IPS DF 4.7 (cell line): Measurements from ENCODE around the gene ANKRD18B.
"Not testable (repeated sequence)": the region's sequence is repeated elsewhere in the genome, so short reads cannot be mapped to it uniquely, and the experiment has no call there.

Source experiments
- DNase-seq: peaks from one replicate; pipeline ENCODE4 v3.0.0-alpha.2; 2013; ENCODE audit warnings: low spot score; ENCODE audit errors: extremely low read depth

Gene ANKRD18B

DNA sequence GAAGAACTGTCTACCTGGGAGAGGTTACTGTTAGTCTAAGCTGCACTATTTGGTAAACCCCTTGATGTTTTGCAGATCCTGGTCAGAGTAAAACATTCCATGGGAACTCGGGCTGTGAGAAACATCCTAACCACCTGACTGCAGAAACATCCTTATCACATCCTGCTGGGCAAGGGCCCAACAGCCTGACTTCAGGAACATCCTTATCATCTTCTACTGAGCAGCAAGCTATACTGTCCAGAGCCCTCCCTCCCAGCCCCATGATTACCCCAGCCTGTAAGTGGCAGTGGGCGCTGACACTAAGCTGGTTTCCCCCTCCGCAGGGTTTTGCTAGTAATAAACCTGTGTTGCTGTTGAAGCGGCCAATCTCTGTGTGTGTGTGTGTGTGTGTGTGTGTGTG lies 80.9 kb downstream of the ANKRD18B start:
- not testable (repeated sequence) for DNase-seq

DNA sequence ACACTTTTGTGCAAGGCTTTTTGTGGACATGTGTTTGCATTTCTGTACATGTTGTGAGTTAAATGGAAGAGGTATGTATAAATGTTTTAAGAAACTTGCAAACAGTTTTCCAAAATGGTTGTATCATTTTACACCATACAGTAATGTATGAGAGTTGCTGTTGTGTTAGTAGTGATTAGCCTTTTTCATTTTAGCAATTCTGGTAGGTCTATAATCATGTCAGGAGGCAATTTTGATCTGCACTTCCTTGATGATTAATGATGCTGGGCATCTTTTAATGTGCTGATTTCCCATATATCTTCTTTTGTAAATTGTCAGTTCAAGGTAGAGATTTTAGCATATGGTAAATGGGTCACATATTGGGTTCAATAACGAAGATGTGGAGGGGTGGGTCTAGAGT lies 87.3 kb downstream of the ANKRD18B start:
- DNase-seq: no peak

DNA sequence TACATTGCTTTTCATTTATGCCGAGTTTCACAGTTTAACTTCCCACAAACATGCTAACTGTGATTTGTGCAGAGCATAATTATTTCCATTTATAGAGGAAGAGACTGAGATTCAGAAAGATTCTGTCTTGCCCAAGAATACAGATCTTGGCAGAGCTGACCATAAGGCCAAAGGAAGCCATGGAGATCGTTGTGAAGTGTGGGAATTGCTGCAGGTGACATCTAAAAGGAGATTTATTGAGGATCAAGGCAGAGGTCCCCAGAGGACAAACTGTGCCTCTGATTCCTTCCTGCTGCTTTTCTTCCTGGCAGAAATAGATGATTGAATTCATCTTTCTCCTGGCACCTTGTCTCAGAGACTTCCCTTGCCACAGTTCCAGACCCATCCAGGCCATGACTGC lies 88.4 kb downstream of the ANKRD18B start:
- not testable (repeated sequence) for DNase-seq

DNA sequence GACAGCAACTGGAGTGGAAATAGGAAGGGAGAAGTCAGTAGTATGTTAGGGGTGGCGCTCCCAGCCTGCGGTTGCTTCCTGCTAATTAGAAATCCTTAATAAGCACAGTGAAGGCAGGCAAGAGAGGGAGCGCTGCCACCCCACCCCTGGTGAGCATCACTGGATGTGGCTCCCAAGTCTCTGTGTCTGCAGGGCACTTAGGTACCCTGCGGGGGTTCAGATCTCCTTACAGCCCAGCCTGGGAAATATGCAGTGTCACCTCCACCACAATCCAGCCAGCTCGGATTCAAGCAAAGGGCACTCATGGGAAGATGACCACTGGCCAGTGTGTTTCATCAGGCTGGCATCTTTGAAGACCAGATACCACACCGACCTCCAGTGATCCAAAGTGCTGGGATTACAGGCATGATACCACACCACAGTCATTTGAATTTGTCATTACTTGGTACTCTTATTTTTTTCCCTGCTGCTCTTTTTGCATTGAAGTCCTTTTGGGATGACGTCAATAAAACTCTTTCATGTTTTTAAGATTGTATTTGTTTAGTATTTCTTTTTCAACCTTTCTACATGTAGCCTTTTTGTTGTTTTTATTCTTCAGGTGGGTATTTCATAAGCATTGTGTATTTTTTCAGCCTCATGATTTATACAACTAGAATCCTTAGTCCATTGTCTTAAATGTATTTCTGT lies 90.1 kb downstream of the ANKRD18B start:
- no peak for DNase-seq

DNA sequence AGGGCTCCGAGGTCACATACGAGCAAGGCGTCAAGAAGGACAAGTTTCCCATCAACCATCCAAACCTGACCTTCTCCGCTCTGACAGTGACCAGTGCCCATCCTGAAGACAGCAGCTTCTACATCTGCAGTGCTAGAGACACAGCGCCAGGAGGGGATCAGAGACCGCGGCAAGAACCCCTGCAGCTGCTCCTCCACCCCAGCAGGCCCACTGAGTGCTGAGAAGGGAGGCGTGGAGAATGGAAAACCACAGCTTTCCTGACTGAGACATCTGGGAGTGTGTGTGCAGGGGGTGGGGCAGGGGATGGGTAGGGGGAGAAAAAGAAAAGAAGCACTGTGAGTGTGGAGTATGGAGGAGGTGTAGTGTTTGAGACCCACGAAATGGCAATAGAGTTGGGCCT lies 94.3 kb downstream of the ANKRD18B start:
- DNase-seq: not testable (repeated sequence)

DNA sequence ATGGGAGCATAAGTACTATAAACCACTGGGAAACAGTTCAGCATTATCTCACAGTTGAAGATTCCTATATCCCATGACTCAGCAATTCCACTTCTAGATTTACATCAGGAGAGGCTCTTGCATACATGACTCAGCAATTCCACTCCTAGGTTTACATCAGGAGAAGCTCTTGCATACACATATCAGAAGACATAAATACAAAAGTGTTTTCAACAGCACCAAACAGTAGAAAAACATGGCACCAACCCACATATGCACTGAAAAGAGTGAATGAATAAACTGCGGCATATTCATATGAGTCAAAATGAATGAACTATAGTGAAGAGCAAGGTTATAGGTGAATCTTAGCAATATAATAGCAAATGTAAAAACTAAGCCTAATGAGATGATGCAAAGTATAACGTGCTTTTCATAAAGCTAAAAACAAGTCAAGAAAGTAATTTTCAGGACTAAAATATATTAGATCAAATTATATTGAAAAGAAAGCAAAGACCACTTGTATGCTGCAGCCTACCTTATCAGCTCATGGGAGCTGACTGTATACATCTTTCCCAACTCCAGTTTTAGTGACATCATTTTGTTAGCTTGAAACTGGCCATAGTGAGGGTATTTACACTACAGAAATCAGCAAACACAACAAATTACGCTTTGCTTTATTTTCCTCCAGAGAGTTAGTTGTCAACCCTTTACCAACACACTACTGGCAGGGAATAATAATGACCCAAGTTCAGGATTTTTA lies 95.8 kb downstream of the ANKRD18B start:
- no peak for DNase-seq

DNA sequence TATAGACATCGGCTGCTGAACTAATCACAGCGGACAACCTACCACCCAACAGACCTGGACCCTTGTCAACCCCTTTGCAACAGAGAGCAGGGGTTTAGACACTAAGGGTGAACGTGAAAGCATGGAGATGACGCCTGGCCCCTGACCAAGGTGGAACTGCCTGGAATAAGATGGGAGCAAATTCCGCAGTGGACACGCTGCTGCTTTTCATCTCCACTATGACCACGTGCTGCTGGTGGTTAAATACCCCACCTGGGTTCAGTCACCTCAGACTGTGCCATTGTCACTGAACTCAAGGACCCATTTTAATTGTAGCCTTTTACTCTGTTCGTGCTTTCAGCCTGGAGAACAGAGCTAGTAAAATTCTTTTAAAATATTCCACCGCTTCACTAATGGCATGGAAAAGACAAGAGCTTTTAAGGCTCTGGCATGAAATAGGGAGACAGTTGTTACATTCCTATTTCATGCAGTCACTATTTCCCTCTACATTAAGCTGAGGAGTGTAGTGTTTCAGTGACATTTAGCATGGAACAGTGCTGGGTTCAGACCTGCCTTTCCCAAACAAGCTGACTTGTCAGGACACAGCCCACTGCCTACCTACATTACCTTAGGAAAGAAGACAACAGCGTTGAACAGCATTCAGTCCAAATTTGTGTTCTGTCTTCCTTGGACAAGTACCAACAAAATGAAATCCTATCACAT lies 96.8 kb downstream of the ANKRD18B start:
- no peak for DNase-seq
